Measurements from ENCODE around the gene WDR20. TPM values are rescaled to one million over a fixed set of nuclear protein-coding genes. Genes with fewer than 3 reads are reported as not detected.

Gene WDR20
- total RNA-seq, 1 experiment from 2014 or later, result 25.6 TPM

DNA sequence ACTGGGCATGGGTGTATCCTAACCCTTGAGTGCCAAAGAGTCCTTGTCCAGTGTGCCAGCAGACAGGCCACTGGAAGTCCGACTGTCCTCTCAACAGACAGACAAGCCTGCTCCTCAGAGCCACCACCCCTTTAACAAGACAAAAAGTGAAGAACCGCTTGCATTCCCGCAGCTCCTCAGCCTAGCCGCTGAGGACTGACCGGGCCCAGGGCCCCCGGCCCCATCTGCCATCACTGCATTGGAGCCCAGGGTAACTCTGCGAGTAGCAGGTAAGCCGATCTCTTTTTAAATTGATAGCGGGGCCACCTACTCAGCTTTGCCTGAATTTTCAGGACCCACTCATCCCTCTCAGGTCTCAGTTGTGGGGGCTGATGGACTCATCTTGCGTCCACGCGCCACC is 96.3 kb downstream of the WDR20 start (continued):
- TF ChIP-seq, protein P1, sequence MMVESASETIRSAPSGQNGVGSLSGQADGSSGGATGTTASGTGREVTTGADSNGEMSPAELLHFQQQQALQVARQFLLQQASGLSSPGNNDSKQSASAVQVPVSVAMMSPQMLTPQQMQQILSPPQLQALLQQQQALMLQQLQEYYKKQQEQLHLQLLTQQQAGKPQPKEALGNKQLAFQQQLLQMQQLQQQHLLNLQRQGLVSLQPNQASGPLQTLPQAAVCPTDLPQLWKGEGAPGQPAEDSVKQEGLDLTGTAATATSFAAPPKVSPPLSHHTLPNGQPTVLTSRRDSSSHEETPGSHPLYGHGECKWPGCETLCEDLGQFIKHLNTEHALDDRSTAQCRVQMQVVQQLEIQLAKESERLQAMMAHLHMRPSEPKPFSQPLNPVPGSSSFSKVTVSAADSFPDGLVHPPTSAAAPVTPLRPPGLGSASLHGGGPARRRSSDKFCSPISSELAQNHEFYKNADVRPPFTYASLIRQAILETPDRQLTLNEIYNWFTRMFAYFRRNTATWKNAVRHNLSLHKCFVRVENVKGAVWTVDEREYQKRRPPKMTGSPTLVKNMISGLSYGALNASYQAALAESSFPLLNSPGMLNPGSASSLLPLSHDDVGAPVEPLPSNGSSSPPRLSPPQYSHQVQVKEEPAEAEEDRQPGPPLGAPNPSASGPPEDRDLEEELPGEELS (CRISPR knock-in tag; IDR thresholded peaks at IDR 0.05), result no peak
- TF ChIP-seq, protein P2, sequence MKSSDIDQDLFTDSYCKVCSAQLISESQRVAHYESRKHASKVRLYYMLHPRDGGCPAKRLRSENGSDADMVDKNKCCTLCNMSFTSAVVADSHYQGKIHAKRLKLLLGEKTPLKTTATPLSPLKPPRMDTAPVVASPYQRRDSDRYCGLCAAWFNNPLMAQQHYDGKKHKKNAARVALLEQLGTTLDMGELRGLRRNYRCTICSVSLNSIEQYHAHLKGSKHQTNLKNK (CRISPR knock-in tag; IDR thresholded peaks at IDR 0.05), result no peak
- no peak for TF ChIP-seq GRHL2 (CRISPR knock-in tag; IDR thresholded peaks at IDR 0.05; ENCODE audit: insufficient replicate concordance, severe bottlenecking)

DNA sequence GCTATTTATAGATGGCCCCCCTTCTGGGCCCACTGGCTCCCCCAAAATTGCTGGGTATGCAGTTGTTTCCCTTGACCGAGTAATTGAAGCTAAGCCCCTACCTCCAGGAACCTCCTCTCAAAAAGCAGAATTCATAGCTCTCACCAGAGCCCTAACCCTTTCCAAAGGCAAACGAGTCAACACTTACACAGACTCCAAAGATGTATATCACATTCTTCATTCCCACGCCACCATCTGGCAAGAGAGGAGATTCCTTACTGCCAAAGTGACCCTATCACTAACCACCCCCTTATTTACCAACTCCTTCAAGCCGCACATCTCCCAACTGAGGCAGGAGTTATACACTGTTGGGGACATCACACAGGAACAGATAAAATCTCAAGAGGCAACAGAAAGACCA is 98.4 kb downstream of the WDR20 start:
- no peaks in the 10 kb centered on the region for H3K4me1 Mint-ChIP-seq
- ChIA-PET POLR2A (interaction anchor here (0.6 kb wide), 1 partner anchor 150 kb away, joined by 3 read pairs; no protein-coding TSS in a partner anchor), CTCF (interaction anchor here (1.0 to 3.9 kb wide), 2 partner anchors 77 to 175 kb away, joined by 3 to 33 read pairs; no protein-coding TSS in a partner anchor)
- no peaks in the 10 kb centered on the region; the same call in 1 of the 2 replicates for H3K36me3 Mint-ChIP-seq
- peaks cover 4% of the 10 kb centered on the region; the same call in 1 of the 2 replicates for H3K27me3 Mint-ChIP-seq (ENCODE audit: low read depth)
- no peak overlapping the region for H3K4me3 Mint-ChIP-seq
- H3K27ac Mint-ChIP-seq, result no peak overlapping the region
- H3K9me3 Mint-ChIP-seq, result no peaks in the 10 kb centered on the region
- ATAC-seq, result no peak
- TF ChIP-seq FOXJ3 (CRISPR knock-in tag; IDR thresholded peaks at IDR 0.05; ENCODE audit: borderline replicate concordance) (no peak), GABPB1 (CRISPR knock-in tag; IDR thresholded peaks at IDR 0.05) (no peak), NR3C1 (CRISPR knock-in tag; conservative IDR thresholded peaks at IDR 0.05; ENCODE audit: low read depth) (no peak), ESRRA (CRISPR knock-in tag; IDR thresholded peaks at IDR 0.05; ENCODE audit: borderline replicate concordance) (no peak), ZNF138 (CRISPR knock-in tag; conservative IDR thresholded peaks at IDR 0.05) (no peak)
- TF ChIP-seq, protein P3, sequence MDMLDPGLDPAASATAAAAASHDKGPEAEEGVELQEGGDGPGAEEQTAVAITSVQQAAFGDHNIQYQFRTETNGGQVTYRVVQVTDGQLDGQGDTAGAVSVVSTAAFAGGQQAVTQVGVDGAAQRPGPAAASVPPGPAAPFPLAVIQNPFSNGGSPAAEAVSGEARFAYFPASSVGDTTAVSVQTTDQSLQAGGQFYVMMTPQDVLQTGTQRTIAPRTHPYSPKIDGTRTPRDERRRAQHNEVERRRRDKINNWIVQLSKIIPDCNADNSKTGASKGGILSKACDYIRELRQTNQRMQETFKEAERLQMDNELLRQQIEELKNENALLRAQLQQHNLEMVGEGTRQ (CRISPR knock-in tag; IDR thresholded peaks at IDR 0.05), result no peak
- DNase-seq (ENCODE audit: low spot score), result no peak

DNA sequence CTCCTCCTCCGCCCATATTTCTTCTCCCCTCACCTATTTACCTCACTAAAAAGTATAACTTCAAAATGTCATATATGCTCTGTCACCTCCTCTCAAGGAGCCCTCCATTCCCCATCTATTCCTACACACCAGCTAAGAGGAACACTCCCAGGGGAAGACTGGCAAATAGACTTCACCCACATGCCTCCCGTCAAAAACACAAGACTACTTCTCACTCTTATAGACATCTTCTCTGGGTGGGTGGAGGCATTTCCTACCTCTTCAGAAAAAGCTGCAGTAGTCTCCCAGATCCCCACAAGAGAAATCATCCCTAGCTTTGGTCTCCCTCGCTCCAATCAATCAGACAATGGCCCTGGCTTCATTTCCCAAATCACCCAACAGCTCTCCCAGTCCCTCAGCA is 99.1 kb downstream of the WDR20 start:
- H3K36me3 Mint-ChIP-seq, result no peaks in the 10 kb centered on the region; the same call in 1 of the 2 replicates
- H3K4me3 Mint-ChIP-seq, result no peak overlapping the region
- DNase-seq (ENCODE audit: low spot score), result no peak
- no peak overlapping the region for H3K27ac Mint-ChIP-seq
- TF ChIP-seq NFYB (CRISPR knock-in tag; conservative IDR thresholded peaks at IDR 0.05; ENCODE audit: low read depth), result no peak
- TF ChIP-seq, protein P4, sequence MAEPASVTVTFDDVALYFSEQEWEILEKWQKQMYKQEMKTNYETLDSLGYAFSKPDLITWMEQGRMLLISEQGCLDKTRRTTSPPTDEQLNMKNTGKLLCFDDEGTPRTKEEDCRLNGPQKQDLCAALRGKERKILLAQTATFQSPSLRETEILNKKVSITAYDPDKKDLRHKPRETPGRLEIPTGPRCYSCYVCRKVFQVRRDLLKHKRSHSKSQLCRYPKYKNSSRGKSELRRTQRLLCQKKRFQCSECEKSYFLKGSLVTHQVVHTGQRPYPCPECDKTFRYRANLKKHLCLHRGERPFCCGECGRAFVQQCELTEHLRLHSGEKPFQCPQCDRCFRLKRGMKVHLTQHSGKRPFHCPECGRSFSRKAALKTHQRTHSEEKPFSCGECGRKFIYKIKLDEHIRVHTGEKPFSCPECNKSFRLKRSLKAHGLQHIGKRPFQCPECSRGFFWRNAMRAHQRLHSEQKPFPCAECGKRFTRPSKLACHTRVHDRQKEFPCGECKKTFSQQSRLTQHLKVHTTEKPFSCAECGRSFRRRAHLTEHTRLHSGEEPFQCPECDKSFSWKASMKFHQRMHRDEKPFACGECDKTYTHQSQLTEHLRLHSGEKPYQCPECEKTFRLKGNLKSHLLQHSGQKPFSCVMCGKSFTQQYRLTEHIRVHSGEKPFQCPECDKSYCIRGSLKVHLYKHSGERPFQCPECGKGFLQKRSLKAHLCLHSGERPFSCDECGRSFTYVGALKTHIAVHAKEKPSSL (CRISPR knock-in tag; conservative IDR thresholded peaks at IDR 0.05), result no peak
- TF ChIP-seq ELF4 (CRISPR knock-in tag; IDR thresholded peaks at IDR 0.05; ENCODE audit: low read depth), result no peak
- TF ChIP-seq, protein P5, sequence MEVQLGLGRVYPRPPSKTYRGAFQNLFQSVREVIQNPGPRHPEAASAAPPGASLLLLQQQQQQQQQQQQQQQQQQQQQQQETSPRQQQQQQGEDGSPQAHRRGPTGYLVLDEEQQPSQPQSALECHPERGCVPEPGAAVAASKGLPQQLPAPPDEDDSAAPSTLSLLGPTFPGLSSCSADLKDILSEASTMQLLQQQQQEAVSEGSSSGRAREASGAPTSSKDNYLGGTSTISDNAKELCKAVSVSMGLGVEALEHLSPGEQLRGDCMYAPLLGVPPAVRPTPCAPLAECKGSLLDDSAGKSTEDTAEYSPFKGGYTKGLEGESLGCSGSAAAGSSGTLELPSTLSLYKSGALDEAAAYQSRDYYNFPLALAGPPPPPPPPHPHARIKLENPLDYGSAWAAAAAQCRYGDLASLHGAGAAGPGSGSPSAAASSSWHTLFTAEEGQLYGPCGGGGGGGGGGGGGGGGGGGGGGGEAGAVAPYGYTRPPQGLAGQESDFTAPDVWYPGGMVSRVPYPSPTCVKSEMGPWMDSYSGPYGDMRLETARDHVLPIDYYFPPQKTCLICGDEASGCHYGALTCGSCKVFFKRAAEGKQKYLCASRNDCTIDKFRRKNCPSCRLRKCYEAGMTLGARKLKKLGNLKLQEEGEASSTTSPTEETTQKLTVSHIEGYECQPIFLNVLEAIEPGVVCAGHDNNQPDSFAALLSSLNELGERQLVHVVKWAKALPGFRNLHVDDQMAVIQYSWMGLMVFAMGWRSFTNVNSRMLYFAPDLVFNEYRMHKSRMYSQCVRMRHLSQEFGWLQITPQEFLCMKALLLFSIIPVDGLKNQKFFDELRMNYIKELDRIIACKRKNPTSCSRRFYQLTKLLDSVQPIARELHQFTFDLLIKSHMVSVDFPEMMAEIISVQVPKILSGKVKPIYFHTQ (CRISPR knock-in tag; IDR thresholded peaks at IDR 0.05), result no peak
- no peak for TF ChIP-seq GRHL2 (CRISPR knock-in tag; IDR thresholded peaks at IDR 0.05; ENCODE audit: insufficient replicate concordance, severe bottlenecking)
- peaks cover 4% of the 10 kb centered on the region; the same call in 1 of the 2 replicates for H3K27me3 Mint-ChIP-seq (ENCODE audit: low read depth)
- no peaks in the 10 kb centered on the region for H3K4me1 Mint-ChIP-seq
- CTCF ChIA-PET, result interaction anchor here (3.9 kb wide), 1 partner anchor 77 kb away, joined by 33 read pairs; no protein-coding TSS in a partner anchor
- H3K9me3 Mint-ChIP-seq, result no peaks in the 10 kb centered on the region
- ATAC-seq, result no peak
- POLR2A ChIA-PET, result no interaction called here

Measured in WTC11 (cell line).